Gastroesophageal sphincter (tissue), 3 donors: ENCODE measurements around the gene SMPD3.

ENCODE experiments used
- CTCF ChIP-seq, 4 experiments: fragments of 200-600 bp in 2 of 4; fragments of 450-650 bp in 2 of 4; sonication (generic) in 1 of 4; IDR thresholded peaks; one replicate each; pipeline ENCODE4 v1.5.1; 2017 to 2019; ENCODE audit warnings: antibody characterized with exemption in 4 of 4, mild to moderate bottlenecking in 2 of 4, moderate library complexity in 2 of 4
- EP300 ChIP-seq: sonication (generic); formaldehyde crosslinking; IDR thresholded peaks from one replicate; pipeline ENCODE4 v1.6.1; 2017; ENCODE audit warnings: antibody characterized with exemption, mild to moderate bottlenecking
- POLR2A ChIP-seq, 2 donors: fragments of 450-650 bp; IDR thresholded peaks; one replicate each; pipeline ENCODE4 v1.6.1; 2017; ENCODE audit warnings: antibody characterized with exemption in 2 of 2, mild to moderate bottlenecking in 2 of 2, moderate library complexity in 1 of 2

- no peak for TF ChIP-seq CTCF (IDR thresholded peaks at IDR 0.05)
- TF ChIP-seq POLR2A (IDR thresholded peaks at IDR 0.05): no peak
- TF ChIP-seq EP300: no peak
Measured at GRCh38 chr16:68403704-68404103, 44.6 kb downstream of the SMPD3 start.
